ENCODE results near the gene GMPS.
A peak's percentile ranks its signal among the peaks of the same experiment; 100 is the strongest.

The GMPS gene

GRCh38 chr3:155863072-155863784, 7.2 kb upstream of the GMPS start:
- ChIA-PET CTCF (interaction anchor here (1.9 to 3.2 kb wide), 2 partner anchors 10 to 57 kb away, joined by 6 to 14 read pairs; partner anchors contain the start of gene C3orf33), POLR2A (no interaction called here)
- no peak for TF ChIP-seq CTCF (IDR thresholded peaks at IDR 0.05; ENCODE audit: control extremely low read depth, extremely low read depth, low read depth, missing control alignments)
- DNase-seq (ENCODE audit: extremely low spot score) = no peak

GRCh38 chr3:155869691-155870090, 759 bp upstream of the GMPS start:
- ChIA-PET CTCF (interaction anchor here (0.7 to 6.0 kb wide), 9 partner anchors 12 to 158 kb away, joined by 3 to 44 read pairs (median 4); partner anchors contain the start of genes C3orf33 and SLC33A1), POLR2A (interaction anchor here (0.7 to 1.3 kb wide), 3 partner anchors 16 to 64 kb away, joined by 3 to 6 read pairs (median 3); partner anchors contain the start of genes C3orf33 and SLC33A1)
- TF ChIP-seq CTCF (IDR thresholded peaks at IDR 0.05; ENCODE audit: control extremely low read depth, extremely low read depth, low read depth, missing control alignments) = no peak
- no peak for DNase-seq (ENCODE audit: extremely low spot score)

- peak; percentile 58 for DNase-seq (ENCODE audit: extremely low spot score)
- ChIA-PET POLR2A (interaction anchor here (0.6 to 1.7 kb wide), 5 partner anchors 8 to 925 kb away, joined by 3 to 9 read pairs (median 4); partner anchors contain the start of gene SLC33A1), CTCF (interaction anchor here (0.6 to 6.0 kb wide), 8 partner anchors 11 to 65 kb away, joined by 3 to 44 read pairs (median 6); partner anchors contain the start of genes C3orf33 and SLC33A1)
- TF ChIP-seq CTCF (IDR thresholded peaks at IDR 0.05; ENCODE audit: control extremely low read depth, extremely low read depth, low read depth, missing control alignments) = peak; percentile 10
Measured at GRCh38 chr3:155870945-155871745, 695 bp downstream of the GMPS start.

DNA sequence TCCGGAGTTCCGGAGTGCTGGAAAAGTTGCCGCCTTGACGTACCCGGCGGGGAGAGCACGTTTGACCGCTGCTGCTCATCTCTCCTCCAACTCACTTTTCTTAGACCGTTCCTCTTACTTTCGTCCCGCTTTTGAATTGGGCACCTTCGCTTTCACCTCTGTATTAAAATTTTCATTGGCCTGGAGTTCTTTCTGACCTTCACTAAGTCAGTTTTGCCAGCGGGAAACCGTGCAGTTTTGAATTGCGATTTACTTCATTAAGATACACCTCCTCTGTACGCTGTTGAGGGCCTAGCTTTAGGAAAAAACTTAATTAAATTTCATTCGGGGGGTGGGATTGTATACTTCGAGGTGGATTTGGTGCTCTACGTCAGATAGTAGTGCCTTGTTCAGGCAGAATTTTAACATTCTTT, 1.3 kb downstream of the GMPS start:
- POLR2A ChIA-PET = interaction anchor here (0.8 to 1.7 kb wide), 4 partner anchors 8 to 18 kb away, joined by 3 to 9 read pairs (median 4); partner anchors contain the start of gene SLC33A1
- CTCF ChIA-PET = interaction anchor here (0.6 to 6.0 kb wide), 7 partner anchors 10 to 66 kb away, joined by 3 to 44 read pairs (median 6); partner anchors contain the start of genes C3orf33 and SLC33A1
- no peak for TF ChIP-seq CTCF (IDR thresholded peaks at IDR 0.05; ENCODE audit: control extremely low read depth, extremely low read depth, low read depth, missing control alignments)
- DNase-seq (ENCODE audit: extremely low spot score) = no peak

DNA sequence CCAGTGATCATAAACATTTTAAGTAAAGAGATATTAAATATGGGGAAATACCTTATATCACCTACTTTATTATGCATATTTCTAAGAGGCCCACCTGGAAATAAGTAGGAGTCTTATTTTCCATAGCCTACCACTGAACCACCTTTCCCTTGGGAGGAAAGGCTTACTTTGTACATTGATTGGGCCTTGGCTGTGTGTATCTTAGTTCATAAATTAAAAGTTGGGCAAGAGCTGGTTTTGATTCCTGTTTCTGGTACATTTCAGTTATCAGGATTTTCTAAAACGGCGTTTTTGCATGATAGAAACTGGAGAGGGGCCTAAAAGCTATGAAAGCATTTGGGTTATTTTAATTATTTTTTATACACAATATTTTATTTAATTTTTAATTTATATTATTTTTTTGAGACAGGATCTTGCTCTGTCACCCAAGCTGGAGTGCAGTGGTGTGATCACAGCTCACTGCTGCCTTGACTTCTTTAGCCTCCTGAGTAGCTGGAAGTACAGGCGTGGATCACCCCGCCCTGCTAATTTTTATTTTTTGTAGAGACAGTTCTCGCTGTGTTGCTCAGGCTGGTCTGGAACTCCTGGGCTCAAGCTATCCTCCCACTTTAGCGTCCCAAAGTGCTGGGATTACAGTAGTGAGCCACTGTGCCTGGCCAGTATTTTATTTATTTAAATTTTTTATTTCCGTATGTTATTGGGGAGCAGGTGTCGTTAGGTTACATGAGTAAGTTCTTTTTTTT, 2.6 kb downstream of the GMPS start:
- ChIA-PET CTCF (interaction anchor here (0.9 to 6.0 kb wide), 5 partner anchors 9 to 67 kb away, joined by 3 to 44 read pairs (median 6); partner anchors contain the start of gene C3orf33), POLR2A (interaction anchor here (0.9 kb wide), 1 partner anchor 801 kb away, joined by 3 read pairs; the partner anchor contains the start of gene TIPARP)
- no peak for DNase-seq (ENCODE audit: extremely low spot score)
- no peak for TF ChIP-seq CTCF (IDR thresholded peaks at IDR 0.05; ENCODE audit: control extremely low read depth, extremely low read depth, low read depth, missing control alignments)
